K562 (cell line): ENCODE results near the gene GPX7. TPM values are rescaled to one million over a fixed set of nuclear protein-coding genes. Genes with fewer than 3 reads are reported as not detected.
A peak's percentile ranks its signal among the peaks of the same experiment; 100 is the strongest.

Source experiments
- ARID2 ChIP-seq: fragments of 450-650 bp; IDR thresholded peaks from 2 replicates; pipeline ENCODE4 v1.6.1; 2017; ENCODE audit warnings: antibody characterized with exemption, mild to moderate bottlenecking
- BHLHE40 ChIP-seq: IDR thresholded peaks from 2 replicates; pipeline ENCODE4 v1.6.1; 2011; ENCODE audit warnings: low read length, improper control_type of control experiment
- BMI1 ChIP-seq: fragments of 150-350 bp; IDR thresholded peaks from 2 replicates; pipeline ENCODE4 v1.6.1; 2014; ENCODE audit warnings: low read length
- BRD4 ChIP-seq: fragments of 200-600 bp; sonication (generic); IDR thresholded peaks from 2 replicates; pipeline ENCODE4 v1.6.1; 2017; ENCODE audit warnings: inconsistent platforms
- DIDO1 ChIP-seq: fragments of 450-650 bp; IDR thresholded peaks from 2 replicates; pipeline ENCODE4 v1.6.1; 2016; ENCODE audit warnings: low read depth, missing biosample characterization, missing genetic modification characterization
- HMGN3 ChIP-seq: IDR thresholded peaks from 2 replicates; pipeline ENCODE4 v1.6.1; 2011; ENCODE audit warnings: borderline replicate concordance, low read depth, mild to moderate bottlenecking, mixed read lengths, low read length; ENCODE audit not compliant: insufficient read length; ENCODE audit errors: extremely low read depth
- LARP7 ChIP-seq: fragments of 450-650 bp; IDR thresholded peaks from 2 replicates; pipeline ENCODE4 v1.6.1; 2016
- MTF1 ChIP-seq: fragments of 250-450 bp; sonication (Bioruptor Pico); IDR thresholded peaks from 2 replicates; pipeline ENCODE4 v1.9.0; 2021; ENCODE audit warnings: moderate library complexity, mild to moderate bottlenecking, inconsistent platforms, borderline replicate concordance
- PATZ1 ChIP-seq: fragments of 250-450 bp; sonication (Bioruptor Pico); IDR thresholded peaks from 2 replicates; pipeline ENCODE4 v1.5.0; 2020; ENCODE audit warnings: mild to moderate bottlenecking, borderline replicate concordance
- PBX2 ChIP-seq, 2 experiments: IDR thresholded peaks in 1 of 2; conservative IDR thresholded peaks in 1 of 2; 2 replicates each; pipeline ENCODE4 v1.6.1; 2016; ENCODE audit warnings: low read depth in 2 of 2, mild to moderate bottlenecking in 1 of 2, missing compliant biosample characterization in 1 of 2, missing genetic modification characterization in 1 of 2, moderate library complexity in 1 of 2
- RBM17 ChIP-seq: fragments of 200-400 bp; formaldehyde crosslinking; IDR thresholded peaks from 2 replicates; pipeline ENCODE4 v1.6.1; 2017; ENCODE audit warnings: low read depth, mild to moderate bottlenecking, low read length, borderline replicate concordance
- SP2 ChIP-seq: IDR thresholded peaks from 2 replicates; pipeline ENCODE4 v1.6.1; 2011; ENCODE audit warnings: mild to moderate bottlenecking, low read depth, low read length, moderate library complexity; ENCODE audit not compliant: poor library complexity, severe bottlenecking; ENCODE audit errors: extremely low read depth
- TEAD1 ChIP-seq, 2 experiments: fragments of 450-650 bp in 1 of 2; sonication (generic) in 1 of 2; formaldehyde crosslinking; IDR thresholded peaks; 2 replicates each; pipeline versions ENCODE4 v1.4.0 to v1.8.0; 2020 to 2022; ENCODE audit warnings: mild to moderate bottlenecking in 2 of 2, missing genetic modification reagents in 1 of 2
- ZBTB7A ChIP-seq: IDR thresholded peaks from 2 replicates; pipeline ENCODE4 v1.6.1; 2011; ENCODE audit warnings: low read depth, mild to moderate bottlenecking, low read length, moderate library complexity, borderline replicate concordance; ENCODE audit not compliant: control insufficient read depth
- ZNF12 ChIP-seq: sonication (generic); formaldehyde crosslinking; IDR thresholded peaks from 2 replicates; pipeline ENCODE4 v1.4.0; 2020; ENCODE audit warnings: mild to moderate bottlenecking, missing genetic modification reagents
- polyA plus RNA-seq, 8 experiments: library from polyadenylated mRNA; depleted of rRNA in 4 of 8; stranded (reverse) in 5 of 8; unstranded in 3 of 8; fragments of >200 nt; fragmentation: Nextera tagmentation in 2 of 8; fragmentation: Illumina TruSeq in 1 of 8; extraction: Ambion mirVana in 2 of 8; extraction: Trizol in 1 of 8; gene quantifications; 2 replicates each; pipeline versions ENCODE4 v1.2.1 to v1.2.3, GENCODE V29; 2011 to 2014; ENCODE audit warnings: inconsistent platforms in 1 of 8, missing spikeins in 1 of 8
- total RNA-seq, 7 experiments: library from RNA; depleted of rRNA in 6 of 7; stranded (reverse); fragments of >200 nt in 6 of 7; fragmentation: Illumina TruSeq in 2 of 7; extraction: Trizol in 2 of 7; gene quantifications; 2 replicates each; pipeline versions ENCODE4 v1.2.1 to v1.2.3, GENCODE V29; 2011 to 2021; ENCODE audit warnings: low replicate concordance in 1 of 7
- TF ChIP-seq, protein P1 (sequence below), 2 experiments: fragments of 450-650 bp; IDR thresholded peaks; 2 replicates each; pipeline ENCODE4 v1.6.1; 2016
- TF ChIP-seq, protein P2 (sequence below): IDR thresholded peaks from 2 replicates; pipeline ENCODE4 v1.6.1; 2014; ENCODE audit warnings: antibody characterized with exemption
- TF ChIP-seq, protein P3 (sequence below): fragments of 450-650 bp; formaldehyde crosslinking; IDR thresholded peaks from 2 replicates; pipeline ENCODE4 v1.4.0; 2020; ENCODE audit warnings: mild to moderate bottlenecking, moderate library complexity

Gene GPX7
- total and polyA plus RNA-seq, 9 of the 15 experiments (the other 6 are each of a cell fraction or from before 2014, with no cell fraction given) = 0.08 TPM; not detected in 8

GRCh38 chr1:52613636-52614373 lies 11.6 kb downstream of the GPX7 start (continued):
- TF ChIP-seq PATZ1 (CRISPR knock-in tag) (no peak), TEAD1 (CRISPR knock-in tag; IDR thresholded peaks at IDR 0.05) (no peak), BRD4 (no peak), PBX2 (CRISPR knock-in tag; IDR thresholded peaks at IDR 0.05; ENCODE audit: low read depth) (no peak), PBX2 (tag; conservative IDR thresholded peaks at IDR 0.05; ENCODE audit: low read depth) (peak; percentile 27; the same call in 1 of the 2 replicates), RBM17 (no peak), HMGN3 (no peak), ZNF12 (CRISPR knock-in tag) (no peak), ZBTB7A (no peak), SP2 (no peak), ARID2 (no peak), LARP7 (no peak), BMI1 (no peak), DIDO1 (tag) (no peak), BHLHE40 (no peak), MTF1 (no peak)
- TF ChIP-seq, protein P1, sequence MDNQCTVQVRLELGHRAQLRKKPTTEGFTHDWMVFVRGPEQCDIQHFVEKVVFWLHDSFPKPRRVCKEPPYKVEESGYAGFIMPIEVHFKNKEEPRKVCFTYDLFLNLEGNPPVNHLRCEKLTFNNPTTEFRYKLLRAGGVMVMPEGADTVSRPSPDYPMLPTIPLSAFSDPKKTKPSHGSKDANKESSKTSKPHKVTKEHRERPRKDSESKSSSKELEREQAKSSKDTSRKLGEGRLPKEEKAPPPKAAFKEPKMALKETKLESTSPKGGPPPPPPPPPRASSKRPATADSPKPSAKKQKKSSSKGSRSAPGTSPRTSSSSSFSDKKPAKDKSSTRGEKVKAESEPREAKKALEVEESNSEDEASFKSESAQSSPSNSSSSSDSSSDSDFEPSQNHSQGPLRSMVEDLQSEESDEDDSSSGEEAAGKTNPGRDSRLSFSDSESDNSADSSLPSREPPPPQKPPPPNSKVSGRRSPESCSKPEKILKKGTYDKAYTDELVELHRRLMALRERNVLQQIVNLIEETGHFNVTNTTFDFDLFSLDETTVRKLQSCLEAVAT (IDR thresholded peaks at IDR 0.05) = peak; percentile 43 to 62; a peak in 1 of 4 replicates
- TF ChIP-seq, protein P2, sequence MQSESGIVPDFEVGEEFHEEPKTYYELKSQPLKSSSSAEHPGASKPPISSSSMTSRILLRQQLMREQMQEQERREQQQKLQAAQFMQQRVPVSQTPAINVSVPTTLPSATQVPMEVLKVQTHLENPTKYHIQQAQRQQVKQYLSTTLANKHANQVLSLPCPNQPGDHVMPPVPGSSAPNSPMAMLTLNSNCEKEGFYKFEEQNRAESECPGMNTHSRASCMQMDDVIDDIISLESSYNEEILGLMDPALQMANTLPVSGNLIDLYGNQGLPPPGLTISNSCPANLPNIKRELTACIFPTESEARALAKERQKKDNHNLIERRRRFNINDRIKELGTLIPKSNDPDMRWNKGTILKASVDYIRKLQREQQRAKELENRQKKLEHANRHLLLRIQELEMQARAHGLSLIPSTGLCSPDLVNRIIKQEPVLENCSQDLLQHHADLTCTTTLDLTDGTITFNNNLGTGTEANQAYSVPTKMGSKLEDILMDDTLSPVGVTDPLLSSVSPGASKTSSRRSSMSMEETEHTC = no peak
- TF ChIP-seq, protein P3, sequence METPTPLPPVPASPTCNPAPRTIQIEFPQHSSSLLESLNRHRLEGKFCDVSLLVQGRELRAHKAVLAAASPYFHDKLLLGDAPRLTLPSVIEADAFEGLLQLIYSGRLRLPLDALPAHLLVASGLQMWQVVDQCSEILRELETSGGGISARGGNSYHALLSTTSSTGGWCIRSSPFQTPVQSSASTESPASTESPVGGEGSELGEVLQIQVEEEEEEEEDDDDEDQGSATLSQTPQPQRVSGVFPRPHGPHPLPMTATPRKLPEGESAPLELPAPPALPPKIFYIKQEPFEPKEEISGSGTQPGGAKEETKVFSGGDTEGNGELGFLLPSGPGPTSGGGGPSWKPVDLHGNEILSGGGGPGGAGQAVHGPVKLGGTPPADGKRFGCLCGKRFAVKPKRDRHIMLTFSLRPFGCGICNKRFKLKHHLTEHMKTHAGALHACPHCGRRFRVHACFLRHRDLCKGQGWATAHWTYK = no peak
